Stimulated activated CD8-positive, alpha-beta memory T cell treated with anti-CD3 and anti-CD28 coated beads, Interleukin-12 subunit alpha, Interleukin-12 subunit beta, amount 100 ng/mL, for 1 hour (primary cell): ENCODE results near the gene UBA1.
A peak's percentile ranks its signal among the peaks of the same experiment; 100 is the strongest.

ENCODE experiments used
- DNase-seq: peaks from one replicate; pipeline ENCODE4 v3.0.0-alpha.2; 2020; ENCODE audit warnings: low read depth

Gene UBA1

DNA sequence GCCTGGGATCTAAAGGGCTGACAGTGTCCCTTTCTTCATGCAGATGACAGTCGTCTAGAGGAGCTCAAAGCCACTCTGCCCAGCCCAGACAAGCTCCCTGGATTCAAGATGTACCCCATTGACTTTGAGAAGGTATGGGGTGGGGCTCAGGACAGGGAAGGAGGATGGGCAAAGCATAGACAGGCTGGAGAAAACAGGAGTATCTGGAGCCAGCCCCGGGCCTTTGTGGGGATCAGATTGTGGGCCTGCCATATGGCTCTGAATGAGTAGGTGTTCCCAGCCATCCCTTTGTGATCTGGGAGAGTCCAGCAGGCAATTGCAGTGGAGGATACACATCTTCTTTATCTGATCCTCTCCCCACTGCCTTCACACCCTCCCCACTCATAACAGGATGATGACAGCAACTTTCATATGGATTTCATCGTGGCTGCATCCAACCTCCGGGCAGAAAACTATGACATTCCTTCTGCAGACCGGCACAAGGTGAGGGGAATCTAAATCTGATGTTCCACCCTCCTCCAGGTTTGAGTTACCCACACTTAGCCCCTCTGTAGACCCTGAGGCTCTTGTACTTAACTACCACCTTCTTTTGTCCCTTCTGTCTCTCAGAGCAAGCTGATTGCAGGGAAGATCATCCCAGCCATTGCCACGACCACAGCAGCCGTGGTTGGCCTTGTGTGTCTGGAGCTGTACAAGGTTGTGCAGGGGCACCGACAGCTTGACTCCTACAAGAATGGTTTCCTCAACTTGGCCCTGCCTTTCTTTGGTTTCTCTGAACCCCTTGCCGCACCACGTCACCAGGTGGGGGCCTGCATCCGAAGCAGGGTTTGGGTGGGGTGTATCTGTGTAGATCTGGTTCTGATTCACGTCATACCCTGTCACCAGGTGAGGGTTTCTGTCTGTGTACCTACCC is 19.0 kb downstream of the UBA1 start:
- DNase-seq = no peak

DNA sequence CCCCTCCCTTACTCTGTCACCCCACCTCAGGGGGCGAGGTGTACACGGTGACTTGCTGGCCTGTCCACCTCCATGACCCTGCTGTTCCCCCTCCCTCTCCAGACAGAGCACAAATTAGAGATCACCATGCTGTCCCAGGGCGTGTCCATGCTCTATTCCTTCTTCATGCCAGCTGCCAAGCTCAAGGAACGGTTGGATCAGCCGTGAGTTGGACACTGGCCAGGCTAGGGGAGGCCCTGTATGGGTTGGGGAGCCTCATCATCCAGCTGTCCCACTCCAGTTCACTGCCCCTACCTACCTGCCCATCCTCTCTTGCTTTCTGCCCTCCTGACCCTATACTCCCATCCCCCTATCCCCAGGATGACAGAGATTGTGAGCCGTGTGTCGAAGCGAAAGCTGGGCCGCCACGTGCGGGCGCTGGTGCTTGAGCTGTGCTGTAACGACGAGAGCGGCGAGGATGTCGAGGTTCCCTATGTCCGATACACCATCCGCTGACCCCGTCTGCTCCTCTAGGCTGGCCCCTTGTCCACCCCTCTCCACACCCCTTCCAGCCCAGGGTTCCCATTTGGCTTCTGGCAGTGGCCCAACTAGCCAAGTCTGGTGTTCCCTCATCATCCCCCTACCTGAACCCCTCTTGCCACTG is 20.9 kb downstream of the UBA1 start:
- no peak for DNase-seq

DNA sequence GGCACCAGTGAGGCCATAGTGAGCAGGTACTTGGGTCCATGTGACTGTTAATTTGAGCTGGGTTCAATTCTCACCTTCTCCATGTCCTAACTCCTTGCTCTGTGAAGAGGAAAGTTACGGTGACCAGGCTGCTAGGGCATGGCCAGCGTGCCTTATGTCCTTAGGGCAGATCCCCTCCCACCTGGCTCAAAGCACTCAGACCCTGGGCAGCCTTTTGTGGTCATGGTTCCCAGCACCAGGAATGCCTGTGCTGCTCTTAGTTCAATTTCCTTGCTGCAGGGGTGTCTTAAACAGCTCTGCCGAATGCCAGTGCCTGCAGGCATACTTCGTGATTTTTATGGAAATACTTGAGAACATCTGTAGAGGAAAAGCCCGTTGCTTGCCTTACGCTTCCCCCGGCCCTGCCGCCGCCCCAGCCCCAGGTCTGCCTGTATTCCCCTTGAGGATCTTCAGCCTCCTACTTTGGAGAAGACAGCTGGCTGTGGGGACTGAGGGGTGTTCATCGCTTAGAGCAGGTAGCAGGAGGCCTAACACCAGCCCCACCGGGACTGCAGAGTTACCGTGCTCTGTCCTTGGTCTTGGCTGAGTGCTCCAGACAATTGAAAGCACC is 21.8 kb downstream of the UBA1 start:
- DNase-seq = no peak

DNA sequence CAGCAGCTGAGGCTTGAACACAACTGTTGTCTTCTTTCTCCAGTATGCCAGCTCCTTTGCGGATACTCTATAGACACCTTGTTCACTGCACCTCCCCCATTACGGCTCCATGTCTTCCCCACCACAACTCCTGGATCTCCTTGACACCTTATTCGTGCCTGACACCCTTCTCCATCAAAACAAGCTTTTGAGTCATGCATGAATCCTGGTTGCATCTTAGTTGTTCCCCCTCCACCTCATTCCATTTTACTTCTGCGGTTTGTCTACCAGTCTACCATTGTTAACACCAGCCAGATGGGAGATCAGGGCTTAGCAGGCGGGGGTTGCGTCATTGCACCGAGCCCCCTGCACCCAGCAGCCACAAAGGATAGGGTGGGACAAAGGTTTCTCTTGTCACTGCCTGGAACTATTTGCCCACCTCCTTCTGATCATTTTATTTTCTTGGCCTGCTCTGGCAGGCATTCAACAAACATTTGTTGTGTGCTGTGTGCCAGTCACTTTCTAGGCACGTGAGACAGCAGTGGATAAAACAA is 22.8 kb downstream of the UBA1 start:
- no peak for DNase-seq

DNA sequence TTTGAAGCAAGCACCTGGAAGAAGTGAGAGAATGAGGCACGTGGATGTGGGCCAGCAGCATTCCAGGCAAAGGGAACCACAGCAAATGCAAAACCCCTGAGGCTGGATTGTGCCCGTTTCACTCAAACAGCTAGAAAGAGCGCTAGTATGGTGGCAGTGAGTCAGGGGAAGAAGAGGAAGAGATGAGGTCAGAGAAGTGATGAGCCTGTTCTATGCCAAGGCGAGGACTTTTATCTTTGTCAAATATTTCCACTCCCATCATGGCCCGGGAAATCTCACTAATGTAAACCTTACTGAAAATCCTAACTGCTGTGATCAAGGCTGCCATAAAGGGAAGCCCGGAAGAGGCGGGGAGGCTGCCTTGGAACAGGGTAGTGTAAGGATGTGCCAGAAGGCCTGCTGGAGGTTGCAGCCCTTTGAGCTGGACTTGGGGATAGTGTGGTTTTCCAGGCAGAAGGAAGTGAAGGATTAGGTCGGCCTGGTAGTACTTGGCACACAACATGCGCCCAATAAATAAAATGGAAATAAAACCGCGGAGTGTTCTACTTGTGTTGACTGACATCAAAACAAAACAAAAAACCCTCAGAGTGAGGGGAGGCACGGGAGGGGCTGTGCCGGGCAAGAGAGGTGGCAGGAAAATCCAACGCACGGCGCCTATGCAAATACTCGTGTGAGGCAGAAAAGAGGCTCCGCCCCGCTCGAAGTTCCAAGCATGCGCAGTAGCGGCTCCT is 23.7 kb downstream of the UBA1 start:
- no peak for DNase-seq

DNA sequence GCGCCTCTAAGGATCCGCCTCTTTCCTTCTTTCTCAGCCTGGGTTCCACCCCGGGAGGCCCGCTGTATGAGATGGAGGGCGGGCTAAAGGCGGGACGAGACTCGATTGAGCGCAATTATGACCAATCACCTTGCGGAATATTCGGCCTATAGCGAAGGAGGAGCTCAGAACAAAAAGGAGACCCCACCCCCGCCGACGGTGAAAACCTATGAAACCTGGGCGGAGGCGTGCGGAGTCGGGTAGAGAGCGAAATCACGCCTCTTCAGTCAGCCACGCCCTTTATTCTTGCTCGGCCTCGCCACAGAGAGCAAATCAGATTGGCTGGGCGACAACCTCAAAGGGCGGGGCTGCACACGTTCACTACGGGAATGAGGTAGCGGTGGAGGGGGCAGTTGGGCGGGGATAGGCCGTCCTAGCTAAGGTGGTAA is 24.2 kb downstream of the UBA1 start:
- peak; percentile 89 for DNase-seq

DNA sequence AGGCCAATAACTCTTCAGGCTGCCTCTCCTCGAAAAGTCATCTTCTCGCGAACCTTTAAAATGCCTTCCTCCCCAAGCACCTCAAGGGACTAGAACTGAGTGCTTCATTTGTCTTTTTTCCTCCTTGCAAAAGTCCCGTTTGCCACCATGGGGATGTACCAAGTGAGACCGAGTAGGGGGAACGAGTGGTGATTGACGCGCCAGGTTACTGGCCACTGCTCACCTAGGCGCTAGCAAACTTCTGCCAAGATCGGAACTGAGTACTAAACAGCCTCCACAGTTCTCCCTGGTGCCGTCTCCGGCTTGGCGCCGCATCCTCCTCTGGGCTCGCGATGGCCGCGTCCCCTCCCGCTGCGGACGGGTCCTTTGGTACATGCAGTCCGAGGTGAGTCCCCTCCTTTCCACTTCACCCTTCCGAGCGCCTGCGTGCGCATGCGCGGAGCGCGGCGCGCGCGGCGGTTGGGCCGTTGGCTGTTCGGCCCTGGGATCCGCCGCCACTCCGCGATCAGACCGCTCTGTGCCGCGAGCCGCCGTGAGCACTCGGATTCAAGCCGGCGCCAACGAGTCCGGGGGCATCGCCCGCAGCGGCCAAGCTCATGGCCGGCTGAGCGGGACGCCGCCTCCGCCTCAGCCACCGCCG is 24.8 kb downstream of the UBA1 start, which contains the start of gene CDK16:
Gene CDK16 (plus strand): TSS at position 402 of the 640 bp plus-strand sequence. CDS start 4,877 bp downstream, outside the sequence.
- DNase-seq = peak; percentile 45

DNA sequence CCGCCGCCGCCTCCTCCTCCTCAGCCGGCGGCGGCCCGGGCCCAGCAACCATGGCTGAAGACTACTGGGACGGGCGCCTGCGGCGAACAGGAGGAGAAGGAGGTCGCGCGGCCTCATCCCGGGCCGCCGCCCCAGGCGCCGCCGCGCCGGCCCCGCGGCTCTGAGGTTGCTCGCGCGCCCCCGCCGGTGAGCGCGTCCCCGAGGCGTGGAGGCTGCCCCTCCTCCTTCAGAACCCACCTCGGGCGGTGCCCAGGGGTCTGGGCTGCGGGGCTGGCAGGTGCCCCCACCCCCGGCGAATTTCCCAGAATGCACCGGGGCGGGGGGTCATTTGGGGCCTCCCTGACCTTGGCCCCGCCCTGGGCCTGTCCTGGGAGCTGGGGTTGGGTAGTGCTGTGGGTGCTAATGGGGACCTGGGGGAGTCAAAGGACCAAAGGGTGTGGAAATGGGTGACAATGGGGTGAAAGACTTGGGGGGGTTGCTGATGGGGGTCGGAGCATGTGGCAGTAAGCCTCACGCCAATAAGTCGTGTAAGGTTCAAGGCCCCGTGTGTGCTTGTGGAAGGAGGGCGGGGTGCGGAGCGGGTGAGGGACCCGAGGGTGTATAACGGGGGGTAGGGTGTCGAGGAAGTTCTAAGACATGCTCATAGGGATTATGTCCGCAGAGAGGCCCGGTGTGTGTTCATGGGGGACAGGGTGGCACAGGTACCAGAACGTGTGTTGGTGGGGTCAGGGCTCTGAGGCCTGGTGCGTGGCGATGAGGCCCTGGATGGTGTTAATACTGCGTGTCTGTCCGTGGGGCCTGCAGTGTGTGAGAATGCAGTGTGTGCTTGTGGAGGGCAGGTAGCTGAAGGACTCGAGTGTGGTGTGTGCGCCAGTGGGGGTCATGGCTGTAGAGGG is 25.5 kb downstream of the UBA1 start:
- peak; percentile 10 for DNase-seq

DNA sequence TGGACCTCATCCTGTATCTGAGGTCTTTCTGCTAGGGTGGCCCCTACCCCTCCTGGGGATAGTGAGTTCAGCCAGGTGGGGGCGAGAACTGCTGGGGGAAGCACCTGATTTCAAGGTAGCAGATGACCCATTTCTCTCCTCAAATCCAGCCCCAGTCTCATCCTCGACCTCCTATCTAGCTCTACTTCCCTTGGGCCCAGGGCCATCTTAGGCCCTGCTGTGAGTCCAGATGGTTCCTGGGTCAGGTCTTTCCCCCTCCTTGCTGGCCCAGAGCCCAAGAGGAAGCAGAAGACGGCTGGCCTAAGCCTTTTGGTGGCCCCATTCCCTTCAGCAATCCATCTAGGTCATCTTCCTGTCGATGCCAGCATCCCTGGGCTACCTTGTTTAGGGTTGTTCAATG is 28.1 kb downstream of the UBA1 start:
- DNase-seq = no peak

DNA sequence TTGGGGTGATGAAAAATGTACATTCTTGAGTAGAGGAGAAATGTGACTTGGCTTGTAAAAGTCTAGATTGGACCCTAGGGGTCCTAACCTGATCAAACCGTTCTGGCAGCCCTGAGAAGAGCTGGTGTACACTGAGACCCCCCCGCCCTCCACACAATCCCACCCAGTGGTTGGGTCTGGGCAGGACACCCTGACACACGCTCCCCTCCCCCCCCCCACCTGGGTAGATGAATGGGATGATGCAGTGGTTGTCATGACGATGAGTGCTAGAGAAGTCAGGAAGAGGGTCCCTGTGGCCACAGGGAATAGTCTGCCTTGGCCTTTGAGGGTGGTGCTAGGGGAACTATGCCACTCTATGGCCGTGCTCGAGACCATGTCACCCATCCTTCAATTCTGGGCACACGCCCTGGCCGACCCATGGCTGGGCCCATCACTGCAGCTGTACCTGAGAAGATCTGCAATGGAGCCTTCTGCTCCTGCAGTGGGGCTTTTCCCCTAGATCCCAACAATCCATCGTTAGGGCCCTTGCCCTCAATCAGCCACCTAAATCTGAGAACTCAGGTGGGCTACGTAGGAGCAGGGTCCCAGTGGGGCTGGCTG is 29.2 kb downstream of the UBA1 start:
- DNase-seq = no peak

DNA sequence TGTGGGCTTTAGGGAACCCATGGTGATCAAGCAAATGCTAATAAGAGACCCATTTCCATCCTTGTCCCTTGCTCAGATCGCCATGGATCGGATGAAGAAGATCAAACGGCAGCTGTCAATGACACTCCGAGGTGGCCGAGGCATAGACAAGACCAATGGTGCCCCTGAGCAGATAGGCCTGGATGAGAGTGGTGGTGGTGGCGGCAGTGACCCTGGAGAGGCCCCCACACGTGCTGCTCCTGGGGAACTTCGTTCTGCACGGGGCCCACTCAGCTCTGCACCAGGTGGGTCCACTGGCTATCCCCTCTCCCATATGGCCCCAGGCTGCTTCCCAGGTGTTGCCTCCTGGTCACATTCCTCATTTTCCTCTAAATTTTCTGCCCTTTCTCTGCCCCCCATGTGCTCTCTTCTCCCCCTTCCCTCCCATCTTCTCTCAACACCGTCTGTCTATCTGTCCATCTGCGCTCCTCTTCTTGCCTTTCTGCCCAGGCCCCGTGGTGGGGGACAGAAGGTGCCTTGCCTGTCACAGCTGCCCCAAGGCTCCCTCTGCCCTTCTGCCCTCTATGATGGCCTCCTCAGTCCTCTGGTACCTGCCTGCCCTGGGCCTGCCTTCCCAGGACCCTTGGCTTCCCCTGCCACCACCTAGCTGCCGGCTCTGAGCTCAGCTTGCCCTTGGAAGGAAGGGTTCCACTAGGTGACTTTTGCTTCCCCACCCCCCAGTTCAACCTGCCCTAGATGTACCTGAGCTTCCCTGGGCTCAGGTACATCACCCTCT is 30.0 kb downstream of the UBA1 start:
- DNase-seq = no peak

DNA sequence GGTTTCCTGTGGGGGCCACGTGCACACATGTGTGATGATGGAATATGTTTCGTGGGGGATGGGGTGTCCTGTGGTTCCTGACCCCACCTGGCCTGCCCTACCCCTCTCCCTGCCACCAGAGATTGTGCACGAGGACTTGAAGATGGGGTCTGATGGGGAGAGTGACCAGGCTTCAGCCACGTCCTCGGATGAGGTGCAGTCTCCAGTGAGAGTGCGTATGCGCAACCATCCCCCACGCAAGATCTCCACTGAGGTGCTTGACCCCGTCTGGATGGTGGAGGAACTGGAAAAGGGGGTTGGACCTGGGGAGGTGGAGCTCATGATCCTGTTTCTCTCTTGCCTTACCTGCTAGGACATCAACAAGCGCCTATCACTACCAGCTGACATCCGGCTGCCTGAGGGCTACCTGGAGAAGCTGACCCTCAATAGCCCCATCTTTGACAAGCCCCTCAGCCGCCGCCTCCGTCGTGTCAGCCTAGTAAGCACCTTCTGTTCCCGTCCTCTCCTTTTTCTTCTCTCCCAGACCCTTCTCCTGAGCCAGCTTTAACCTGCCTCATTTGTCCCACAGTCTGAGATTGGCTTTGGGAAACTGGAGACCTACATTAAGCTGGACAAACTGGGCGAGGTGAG is 30.8 kb downstream of the UBA1 start:
- no peak for DNase-seq

DNA sequence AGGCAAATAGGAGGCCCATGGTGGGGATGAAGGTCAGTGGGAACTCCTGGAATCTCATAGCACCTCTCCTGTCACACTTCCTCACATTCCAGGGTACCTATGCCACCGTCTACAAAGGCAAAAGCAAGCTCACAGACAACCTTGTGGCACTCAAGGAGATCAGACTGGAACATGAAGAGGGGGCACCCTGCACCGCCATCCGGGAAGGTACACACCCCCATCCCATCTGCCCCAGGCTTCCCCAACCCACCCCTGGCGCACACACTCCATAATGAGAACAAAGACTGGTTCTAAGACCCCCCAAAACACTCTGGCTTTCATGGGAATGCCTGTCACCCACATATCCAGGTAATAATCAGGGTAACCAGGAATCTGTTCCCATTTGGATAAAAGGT is 31.3 kb downstream of the UBA1 start:
- DNase-seq = no peak

DNA sequence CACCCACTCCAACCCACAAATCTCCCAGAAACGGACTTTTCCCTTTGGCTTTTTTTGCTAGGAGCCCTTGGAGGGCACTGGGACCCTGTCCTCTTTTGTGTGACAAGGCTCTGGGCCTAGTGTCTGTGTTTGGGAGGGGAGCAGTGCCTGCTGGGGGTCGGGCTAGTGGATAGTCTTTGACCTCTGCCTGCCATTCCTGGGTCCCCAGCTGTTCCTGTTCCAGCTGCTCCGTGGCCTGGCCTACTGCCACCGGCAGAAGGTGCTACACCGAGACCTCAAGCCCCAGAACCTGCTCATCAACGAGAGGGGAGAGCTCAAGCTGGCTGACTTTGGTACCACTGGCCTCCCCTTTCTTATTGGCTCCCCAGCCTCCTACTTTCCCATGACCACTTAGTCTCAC is 32.4 kb downstream of the UBA1 start:
- DNase-seq = no peak

DNA sequence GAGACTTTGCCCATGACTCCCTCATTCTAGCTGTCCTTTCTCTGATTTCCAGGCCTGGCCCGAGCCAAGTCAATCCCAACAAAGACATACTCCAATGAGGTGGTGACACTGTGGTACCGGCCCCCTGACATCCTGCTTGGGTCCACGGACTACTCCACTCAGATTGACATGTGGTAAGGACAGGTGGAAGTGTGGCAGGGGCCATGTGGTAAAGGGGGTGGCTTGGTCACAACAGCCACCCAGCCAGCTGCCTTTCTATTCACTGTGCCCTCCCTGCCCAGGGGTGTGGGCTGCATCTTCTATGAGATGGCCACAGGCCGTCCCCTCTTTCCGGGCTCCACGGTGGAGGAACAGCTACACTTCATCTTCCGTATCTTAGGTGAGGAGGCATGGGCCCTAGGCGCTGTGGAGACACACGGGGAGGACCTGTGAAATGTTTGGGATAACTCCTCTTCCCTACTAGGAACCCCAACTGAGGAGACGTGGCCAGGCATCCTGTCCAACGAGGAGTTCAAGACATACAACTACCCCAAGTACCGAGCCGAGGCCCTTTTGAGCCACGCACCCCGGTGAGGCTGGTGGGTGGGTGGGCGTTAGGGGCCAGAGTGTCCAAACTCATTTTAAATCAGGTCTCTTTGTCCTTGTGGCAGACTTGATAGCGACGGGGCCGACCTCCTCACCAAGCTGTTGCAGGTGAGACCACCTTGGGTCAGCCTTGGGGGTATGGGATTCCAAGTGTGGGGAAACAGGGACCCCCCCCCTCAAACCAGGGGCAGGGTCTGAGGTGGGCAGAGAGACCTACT is 33.1 kb downstream of the UBA1 start:
- DNase-seq = no peak

DNA sequence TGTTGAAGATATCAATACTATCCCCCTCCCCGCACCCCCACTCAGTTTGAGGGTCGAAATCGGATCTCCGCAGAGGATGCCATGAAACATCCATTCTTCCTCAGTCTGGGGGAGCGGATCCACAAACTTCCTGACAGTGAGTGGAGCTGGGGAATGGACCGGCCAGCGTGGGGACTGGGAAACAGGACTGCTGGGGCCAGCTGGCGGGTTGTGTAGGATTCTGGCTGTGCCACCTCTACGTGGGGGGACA is 33.6 kb downstream of the UBA1 start:
- no peak for DNase-seq

DNA sequence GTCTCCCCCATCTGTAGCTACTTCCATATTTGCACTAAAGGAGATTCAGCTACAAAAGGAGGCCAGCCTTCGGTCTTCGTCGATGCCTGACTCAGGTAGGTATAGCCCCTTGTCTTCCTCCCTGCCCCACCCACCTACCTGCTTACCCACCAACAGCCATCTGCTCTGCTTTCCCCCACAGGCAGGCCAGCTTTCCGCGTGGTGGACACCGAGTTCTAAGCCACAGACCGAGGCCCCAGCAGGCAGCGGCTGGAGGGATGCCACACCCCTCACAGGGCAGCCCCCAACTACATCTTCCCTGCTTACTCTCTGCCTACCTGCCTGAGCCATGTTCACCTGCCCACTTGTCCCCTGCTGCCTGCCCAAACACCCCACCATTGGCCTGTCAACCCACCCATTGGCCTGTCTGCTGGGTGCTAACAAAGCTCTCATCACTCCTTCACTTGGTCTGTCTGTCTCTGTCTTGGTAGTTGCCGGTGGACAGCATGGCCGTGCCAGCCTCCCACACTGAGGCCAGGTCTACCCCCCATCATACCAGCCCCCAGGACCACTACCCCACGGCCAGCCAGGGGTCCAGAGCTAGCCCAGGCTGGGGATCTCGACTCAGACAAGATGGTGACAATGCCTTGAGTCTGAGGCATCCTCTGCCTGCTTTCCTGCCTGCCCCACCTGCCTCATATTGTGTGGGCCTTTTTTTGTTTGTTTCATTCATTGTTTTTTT is 35.1 kb downstream of the UBA1 start:
- DNase-seq = no peak

DNA sequence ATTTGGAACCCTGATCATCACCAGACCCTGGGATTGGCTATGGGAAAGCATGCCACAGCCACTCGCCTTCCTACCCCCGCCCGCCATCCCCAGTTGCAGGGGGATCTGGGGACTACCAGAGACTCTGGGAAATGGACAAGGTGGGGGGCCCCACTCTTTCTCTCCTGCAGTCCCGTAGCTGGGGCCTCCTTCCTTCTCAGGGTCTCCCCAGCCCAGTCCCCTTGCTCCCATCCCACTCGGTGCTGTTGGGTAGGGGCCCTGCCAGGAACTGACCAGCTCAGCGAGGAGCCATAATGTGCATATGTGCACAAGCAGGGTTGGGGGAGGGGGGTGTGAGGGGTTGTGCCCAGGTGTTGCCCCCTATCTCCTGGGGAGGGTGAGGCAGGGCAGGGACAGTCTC is 35.8 kb downstream of the UBA1 start:
- no peak for DNase-seq
